ENCODE data around the gene TMEM14B. TPM values are rescaled to one million over a fixed set of nuclear protein-coding genes. Genes with fewer than 3 reads are reported as not detected.

TMEM14B gene
- total and polyA plus RNA-seq, 9 of the 15 experiments (the other 6 are each of a cell fraction or from before 2014, with no cell fraction given) = 174 to 862 (median 263) TPM

DNA sequence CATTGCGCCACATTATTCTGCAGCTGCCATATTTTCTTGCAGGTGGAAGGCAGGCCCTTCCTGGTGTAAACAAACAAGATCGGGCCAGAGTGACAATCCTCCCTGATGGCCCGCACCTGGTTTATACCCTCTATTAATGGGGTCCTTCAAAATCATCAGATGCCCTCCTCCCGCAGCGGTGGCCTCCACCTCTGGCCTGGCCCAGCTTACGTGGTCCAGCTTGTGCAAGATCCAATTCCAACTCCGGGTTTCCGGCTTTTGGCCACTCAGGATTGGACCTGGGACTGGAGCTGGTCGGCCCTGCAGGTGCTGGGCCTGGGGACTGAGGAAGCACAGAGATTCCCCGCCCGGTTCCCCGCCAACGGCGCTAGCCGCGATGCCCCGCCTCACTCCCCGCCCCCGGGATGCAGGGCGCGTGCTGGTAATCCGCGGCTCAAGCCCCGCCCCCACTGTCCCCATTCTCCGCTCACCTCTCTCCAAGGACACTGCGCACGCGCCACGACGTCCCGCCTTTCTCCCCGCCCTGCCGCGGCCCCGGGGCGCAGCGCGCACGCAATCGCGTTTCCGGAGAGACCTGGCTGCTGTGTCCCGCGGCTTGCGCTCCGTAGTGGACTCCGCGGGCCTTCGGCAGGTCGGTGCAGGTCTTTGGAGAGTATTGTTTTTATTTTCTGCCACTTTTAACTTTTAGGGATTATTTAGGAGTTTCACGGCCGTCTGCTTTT, at the start of gene TMEM14B (continued):
- TF ChIP-seq, protein P1, sequence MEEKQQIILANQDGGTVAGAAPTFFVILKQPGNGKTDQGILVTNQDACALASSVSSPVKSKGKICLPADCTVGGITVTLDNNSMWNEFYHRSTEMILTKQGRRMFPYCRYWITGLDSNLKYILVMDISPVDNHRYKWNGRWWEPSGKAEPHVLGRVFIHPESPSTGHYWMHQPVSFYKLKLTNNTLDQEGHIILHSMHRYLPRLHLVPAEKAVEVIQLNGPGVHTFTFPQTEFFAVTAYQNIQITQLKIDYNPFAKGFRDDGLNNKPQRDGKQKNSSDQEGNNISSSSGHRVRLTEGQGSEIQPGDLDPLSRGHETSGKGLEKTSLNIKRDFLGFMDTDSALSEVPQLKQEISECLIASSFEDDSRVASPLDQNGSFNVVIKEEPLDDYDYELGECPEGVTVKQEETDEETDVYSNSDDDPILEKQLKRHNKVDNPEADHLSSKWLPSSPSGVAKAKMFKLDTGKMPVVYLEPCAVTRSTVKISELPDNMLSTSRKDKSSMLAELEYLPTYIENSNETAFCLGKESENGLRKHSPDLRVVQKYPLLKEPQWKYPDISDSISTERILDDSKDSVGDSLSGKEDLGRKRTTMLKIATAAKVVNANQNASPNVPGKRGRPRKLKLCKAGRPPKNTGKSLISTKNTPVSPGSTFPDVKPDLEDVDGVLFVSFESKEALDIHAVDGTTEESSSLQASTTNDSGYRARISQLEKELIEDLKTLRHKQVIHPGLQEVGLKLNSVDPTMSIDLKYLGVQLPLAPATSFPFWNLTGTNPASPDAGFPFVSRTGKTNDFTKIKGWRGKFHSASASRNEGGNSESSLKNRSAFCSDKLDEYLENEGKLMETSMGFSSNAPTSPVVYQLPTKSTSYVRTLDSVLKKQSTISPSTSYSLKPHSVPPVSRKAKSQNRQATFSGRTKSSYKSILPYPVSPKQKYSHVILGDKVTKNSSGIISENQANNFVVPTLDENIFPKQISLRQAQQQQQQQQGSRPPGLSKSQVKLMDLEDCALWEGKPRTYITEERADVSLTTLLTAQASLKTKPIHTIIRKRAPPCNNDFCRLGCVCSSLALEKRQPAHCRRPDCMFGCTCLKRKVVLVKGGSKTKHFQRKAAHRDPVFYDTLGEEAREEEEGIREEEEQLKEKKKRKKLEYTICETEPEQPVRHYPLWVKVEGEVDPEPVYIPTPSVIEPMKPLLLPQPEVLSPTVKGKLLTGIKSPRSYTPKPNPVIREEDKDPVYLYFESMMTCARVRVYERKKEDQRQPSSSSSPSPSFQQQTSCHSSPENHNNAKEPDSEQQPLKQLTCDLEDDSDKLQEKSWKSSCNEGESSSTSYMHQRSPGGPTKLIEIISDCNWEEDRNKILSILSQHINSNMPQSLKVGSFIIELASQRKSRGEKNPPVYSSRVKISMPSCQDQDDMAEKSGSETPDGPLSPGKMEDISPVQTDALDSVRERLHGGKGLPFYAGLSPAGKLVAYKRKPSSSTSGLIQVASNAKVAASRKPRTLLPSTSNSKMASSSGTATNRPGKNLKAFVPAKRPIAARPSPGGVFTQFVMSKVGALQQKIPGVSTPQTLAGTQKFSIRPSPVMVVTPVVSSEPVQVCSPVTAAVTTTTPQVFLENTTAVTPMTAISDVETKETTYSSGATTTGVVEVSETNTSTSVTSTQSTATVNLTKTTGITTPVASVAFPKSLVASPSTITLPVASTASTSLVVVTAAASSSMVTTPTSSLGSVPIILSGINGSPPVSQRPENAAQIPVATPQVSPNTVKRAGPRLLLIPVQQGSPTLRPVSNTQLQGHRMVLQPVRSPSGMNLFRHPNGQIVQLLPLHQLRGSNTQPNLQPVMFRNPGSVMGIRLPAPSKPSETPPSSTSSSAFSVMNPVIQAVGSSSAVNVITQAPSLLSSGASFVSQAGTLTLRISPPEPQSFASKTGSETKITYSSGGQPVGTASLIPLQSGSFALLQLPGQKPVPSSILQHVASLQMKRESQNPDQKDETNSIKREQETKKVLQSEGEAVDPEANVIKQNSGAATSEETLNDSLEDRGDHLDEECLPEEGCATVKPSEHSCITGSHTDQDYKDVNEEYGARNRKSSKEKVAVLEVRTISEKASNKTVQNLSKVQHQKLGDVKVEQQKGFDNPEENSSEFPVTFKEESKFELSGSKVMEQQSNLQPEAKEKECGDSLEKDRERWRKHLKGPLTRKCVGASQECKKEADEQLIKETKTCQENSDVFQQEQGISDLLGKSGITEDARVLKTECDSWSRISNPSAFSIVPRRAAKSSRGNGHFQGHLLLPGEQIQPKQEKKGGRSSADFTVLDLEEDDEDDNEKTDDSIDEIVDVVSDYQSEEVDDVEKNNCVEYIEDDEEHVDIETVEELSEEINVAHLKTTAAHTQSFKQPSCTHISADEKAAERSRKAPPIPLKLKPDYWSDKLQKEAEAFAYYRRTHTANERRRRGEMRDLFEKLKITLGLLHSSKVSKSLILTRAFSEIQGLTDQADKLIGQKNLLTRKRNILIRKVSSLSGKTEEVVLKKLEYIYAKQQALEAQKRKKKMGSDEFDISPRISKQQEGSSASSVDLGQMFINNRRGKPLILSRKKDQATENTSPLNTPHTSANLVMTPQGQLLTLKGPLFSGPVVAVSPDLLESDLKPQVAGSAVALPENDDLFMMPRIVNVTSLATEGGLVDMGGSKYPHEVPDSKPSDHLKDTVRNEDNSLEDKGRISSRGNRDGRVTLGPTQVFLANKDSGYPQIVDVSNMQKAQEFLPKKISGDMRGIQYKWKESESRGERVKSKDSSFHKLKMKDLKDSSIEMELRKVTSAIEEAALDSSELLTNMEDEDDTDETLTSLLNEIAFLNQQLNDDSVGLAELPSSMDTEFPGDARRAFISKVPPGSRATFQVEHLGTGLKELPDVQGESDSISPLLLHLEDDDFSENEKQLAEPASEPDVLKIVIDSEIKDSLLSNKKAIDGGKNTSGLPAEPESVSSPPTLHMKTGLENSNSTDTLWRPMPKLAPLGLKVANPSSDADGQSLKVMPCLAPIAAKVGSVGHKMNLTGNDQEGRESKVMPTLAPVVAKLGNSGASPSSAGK (IDR thresholded peaks at IDR 0.05) = peak; percentile 61; the same call in 1 of the 2 replicates
- TF ChIP-seq KLF10 (CRISPR knock-in tag; IDR thresholded peaks at IDR 0.05) (no peak), MAFK (IDR thresholded peaks at IDR 0.05; ENCODE audit: low read length) (no peak), ZNF445 (CRISPR knock-in tag; IDR thresholded peaks at IDR 0.05; ENCODE audit: low read depth) (no peak), MAZ (CRISPR knock-in tag; conservative IDR thresholded peaks at IDR 0.05 in 1 of 2, IDR thresholded peaks at IDR 0.05 in 1 of 2) (peak; percentile 88 to 90), RBM34 (IDR thresholded peaks at IDR 0.05; ENCODE audit: borderline replicate concordance, insufficient read depth, low read length) (no peak), KLF13 (tag; IDR thresholded peaks at IDR 0.05; ENCODE audit: borderline replicate concordance, low read depth) (no peak), ZNF507 (tag; conservative IDR thresholded peaks at IDR 0.05) (no peak), GTF2F1 (IDR thresholded peaks at IDR 0.05; ENCODE audit: low read depth, low read length) (peak; percentile 83), KLF1 (tag; IDR thresholded peaks at IDR 0.05) (no peak), ZNF212 (CRISPR knock-in tag; IDR thresholded peaks at IDR 0.05) (0 out of 2 replicates have a peak, but pooled peaks have one; percentile 56)
- TF ChIP-seq, protein P2, sequence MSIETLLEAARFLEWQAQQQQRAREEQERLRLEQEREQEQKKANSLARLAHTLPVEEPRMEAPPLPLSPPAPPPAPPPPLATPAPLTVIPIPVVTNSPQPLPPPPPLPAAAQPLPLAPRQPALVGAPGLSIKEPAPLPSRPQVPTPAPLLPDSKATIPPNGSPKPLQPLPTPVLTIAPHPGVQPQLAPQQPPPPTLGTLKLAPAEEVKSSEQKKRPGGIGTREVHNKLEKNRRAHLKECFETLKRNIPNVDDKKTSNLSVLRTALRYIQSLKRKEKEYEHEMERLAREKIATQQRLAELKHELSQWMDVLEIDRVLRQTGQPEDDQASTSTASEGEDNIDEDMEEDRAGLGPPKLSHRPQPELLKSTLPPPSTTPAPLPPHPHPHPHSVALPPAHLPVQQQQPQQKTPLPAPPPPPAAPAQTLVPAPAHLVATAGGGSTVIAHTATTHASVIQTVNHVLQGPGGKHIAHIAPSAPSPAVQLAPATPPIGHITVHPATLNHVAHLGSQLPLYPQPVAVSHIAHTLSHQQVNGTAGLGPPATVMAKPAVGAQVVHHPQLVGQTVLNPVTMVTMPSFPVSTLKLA (conservative IDR thresholded peaks at IDR 0.05) = peak; percentile 89 to 95
- TF ChIP-seq, protein P3, sequence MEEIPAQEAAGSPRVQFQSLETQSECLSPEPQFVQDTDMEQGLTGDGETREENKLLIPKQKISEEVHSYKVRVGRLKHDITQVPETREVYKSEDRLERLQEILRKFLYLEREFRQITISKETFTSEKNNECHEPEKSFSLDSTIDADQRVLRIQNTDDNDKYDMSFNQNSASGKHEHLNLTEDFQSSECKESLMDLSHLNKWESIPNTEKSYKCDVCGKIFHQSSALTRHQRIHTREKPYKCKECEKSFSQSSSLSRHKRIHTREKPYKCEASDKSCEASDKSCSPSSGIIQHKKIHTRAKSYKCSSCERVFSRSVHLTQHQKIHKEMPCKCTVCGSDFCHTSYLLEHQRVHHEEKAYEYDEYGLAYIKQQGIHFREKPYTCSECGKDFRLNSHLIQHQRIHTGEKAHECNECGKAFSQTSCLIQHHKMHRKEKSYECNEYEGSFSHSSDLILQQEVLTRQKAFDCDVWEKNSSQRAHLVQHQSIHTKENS (CRISPR knock-in tag; IDR thresholded peaks at IDR 0.05) = no peak
